H9 (cell line): ENCODE measurements around the gene CACNA2D3. TPM values are rescaled to one million over a fixed set of nuclear protein-coding genes. Genes with fewer than 3 reads are reported as not detected.

Experiments used
- DNase-seq: peaks from one replicate; pipeline ENCODE4 v3.0.0-alpha.2; 2017
- H2AFZ ChIP-seq: one replicate; pipeline ENCODE4 v1.6.1; 2013; ENCODE audit warnings: mild to moderate bottlenecking, low read length, control low read depth, moderate library complexity
- H2AK5ac ChIP-seq: 2 replicates; pipeline ENCODE4 v1.6.1; 2013; ENCODE audit warnings: low read length, control low read depth, mixed read lengths; ENCODE audit not compliant: insufficient read length
- H2BK120ac ChIP-seq: one replicate; pipeline ENCODE4 v1.6.1; 2013; ENCODE audit warnings: low read depth, mild to moderate bottlenecking, low read length, control low read depth, inconsistent platforms; ENCODE audit not compliant: poor library complexity, severe bottlenecking
- H2BK12ac ChIP-seq: 2 replicates; pipeline ENCODE4 v1.6.1; 2013; ENCODE audit warnings: low read length, control low read depth, mixed read lengths, low read depth; ENCODE audit not compliant: insufficient read length
- H2BK15ac ChIP-seq: 2 replicates; pipeline ENCODE4 v1.6.1; 2013; ENCODE audit warnings: low read depth, low read length, control low read depth
- H2BK20ac ChIP-seq: one replicate; pipeline ENCODE4 v1.6.1; 2013; ENCODE audit warnings: low read depth, mild to moderate bottlenecking, low read length, control low read depth, inconsistent platforms; ENCODE audit not compliant: poor library complexity, severe bottlenecking
- H2BK5ac ChIP-seq: 2 replicates; pipeline ENCODE4 v1.6.1; 2013; ENCODE audit warnings: low read length, control low read depth, mixed read lengths; ENCODE audit not compliant: insufficient read length
- H3K14ac ChIP-seq: 2 replicates; pipeline ENCODE4 v1.6.1; 2013; ENCODE audit warnings: low read length, control low read depth; ENCODE audit not compliant: insufficient read depth
- H3K18ac ChIP-seq: 2 replicates; pipeline ENCODE4 v1.6.1; 2013; ENCODE audit warnings: low read depth, mild to moderate bottlenecking, mixed read lengths, low read length, control low read depth; ENCODE audit not compliant: insufficient read length
- H3K23ac ChIP-seq: 2 replicates; pipeline ENCODE4 v1.6.1; 2013; ENCODE audit warnings: low read length, control low read depth, mixed read lengths, low read depth; ENCODE audit not compliant: insufficient read length
- H3K23me2 ChIP-seq: 2 replicates; pipeline ENCODE4 v1.6.1; 2013; ENCODE audit warnings: low read depth, mild to moderate bottlenecking, mixed read lengths, low read length, control low read depth; ENCODE audit not compliant: insufficient read length, poor library complexity, severe bottlenecking
- H3K27ac ChIP-seq: 2 replicates; pipeline ENCODE4 v1.5.1; 2013; ENCODE audit warnings: low read length, control low read depth, mixed read lengths, low read depth; ENCODE audit not compliant: insufficient read length
- H3K27me3 ChIP-seq: 2 replicates; pipeline ENCODE4 v1.6.1; 2013; ENCODE audit warnings: low read length, control low read depth, inconsistent platforms; ENCODE audit not compliant: insufficient read depth
- H3K4ac ChIP-seq: 2 replicates; pipeline ENCODE4 v1.6.1; 2013; ENCODE audit warnings: low read depth, mild to moderate bottlenecking, control low read depth, inconsistent platforms, low read length, moderate library complexity
- H3K4me1 ChIP-seq: 2 replicates; pipeline ENCODE4 v1.6.1; 2013; ENCODE audit warnings: low read length, control low read depth, inconsistent platforms; ENCODE audit not compliant: insufficient read depth
- H3K4me2 ChIP-seq: 2 replicates; pipeline ENCODE4 v1.6.1; 2013; ENCODE audit warnings: low read length, control low read depth, mixed read lengths; ENCODE audit not compliant: insufficient read length, insufficient read depth
- H3K56ac ChIP-seq: 2 replicates; pipeline ENCODE4 v1.6.1; 2013; ENCODE audit warnings: low read depth, mild to moderate bottlenecking, mixed read lengths, low read length, control low read depth; ENCODE audit not compliant: insufficient read length
- H3K79me1 ChIP-seq: 2 replicates; pipeline ENCODE4 v1.6.1; 2013; ENCODE audit warnings: low read depth, mild to moderate bottlenecking, moderate library complexity, low read length, control low read depth, inconsistent platforms; ENCODE audit not compliant: insufficient read depth, poor library complexity, severe bottlenecking
- H3K79me2 ChIP-seq: 2 replicates; pipeline ENCODE4 v1.6.1; 2013; ENCODE audit warnings: low read length, control low read depth, inconsistent platforms; ENCODE audit not compliant: insufficient read depth
- H3K9ac ChIP-seq: 2 replicates; pipeline ENCODE4 v1.6.1; 2013; ENCODE audit warnings: low read length, control low read depth, mixed read lengths; ENCODE audit not compliant: insufficient read length; ENCODE audit errors: extremely low read depth
- H3K9me3 ChIP-seq: one replicate; pipeline ENCODE4 v1.6.1; 2013; ENCODE audit warnings: low read depth, low read length, inconsistent platforms; ENCODE audit not compliant: control insufficient read depth
- H3T11ph ChIP-seq: one replicate; pipeline ENCODE4 v1.6.1; 2013; ENCODE audit warnings: mild to moderate bottlenecking, low read length, control low read depth, inconsistent platforms
- H4K20me1 ChIP-seq: one replicate; pipeline ENCODE4 v1.6.1; 2013; ENCODE audit not compliant: control insufficient read depth, insufficient read length, insufficient read depth
- H4K5ac ChIP-seq: 2 replicates; pipeline ENCODE4 v1.6.1; 2013; ENCODE audit warnings: low read depth, mild to moderate bottlenecking, mixed read lengths, low read length, control low read depth; ENCODE audit not compliant: insufficient read length
- H4K8ac ChIP-seq: replicated peaks from 2 replicates; pipeline ENCODE4 v1.6.1; 2013; ENCODE audit warnings: low read length, control low read depth, mixed read lengths, low read depth; ENCODE audit not compliant: insufficient read length
- H4K91ac ChIP-seq: 2 replicates; pipeline ENCODE4 v1.6.1; 2013; ENCODE audit warnings: low read depth, mild to moderate bottlenecking, moderate library complexity, mixed read lengths, low read length, control low read depth; ENCODE audit not compliant: insufficient read length
- H3K27ac Mint-ChIP-seq, 3 experiments: 2 replicates in 2 of 3; 3 replicates in 1 of 3; pipeline ENCODE4 v1.8.0; 2020 to 2021; ENCODE audit warnings: mixed read lengths in 3 of 3, mild to moderate bottlenecking in 1 of 3, moderate library complexity in 1 of 3
- H3K27me3 Mint-ChIP-seq: 2 replicates; pipeline ENCODE4 v1.8.0; 2021; ENCODE audit warnings: low read depth, mild to moderate bottlenecking, moderate library complexity, mixed read lengths
- H3K36me3 Mint-ChIP-seq, 3 experiments: 2 replicates in 2 of 3; 3 replicates in 1 of 3; pipeline ENCODE4 v1.8.0; 2020 to 2021; ENCODE audit warnings: low read depth in 3 of 3, mixed read lengths in 3 of 3; ENCODE audit not compliant: insufficient read depth in 1 of 3
- H3K4me1 Mint-ChIP-seq, 2 experiments: 2 replicates each; pipeline ENCODE4 v1.8.0; 2020; ENCODE audit warnings: mixed read lengths in 2 of 2
- H3K4me3 Mint-ChIP-seq, 2 experiments: 2 replicates in 1 of 2; 3 replicates in 1 of 2; pipeline ENCODE4 v1.8.0; 2020 to 2021; ENCODE audit warnings: mild to moderate bottlenecking in 2 of 2, mixed read lengths in 2 of 2, moderate library complexity in 1 of 2
- H3K9me3 Mint-ChIP-seq, 2 experiments: 2 replicates in 1 of 2; 3 replicates in 1 of 2; pipeline ENCODE4 v1.8.0; 2020; ENCODE audit warnings: mild to moderate bottlenecking in 2 of 2, mixed read lengths in 2 of 2, moderate library complexity in 1 of 2
- WGBS: extraction: QIAGEN DNeasy Blood & Tissue Kit; methylation state at CpG from one replicate; pipeline ENCODE4 v1.1.7; 2013; ENCODE audit warnings: missing lambda C conversion rate, low lambda C conversion rate, mixed read lengths; ENCODE audit not compliant: insufficient read length; ENCODE audit errors: extremely low coverage; 5-methylcytosine and 5-hydroxymethylcytosine counted together
- total RNA-seq: library from RNA; stranded (reverse); gene quantifications from 2 replicates; pipeline ENCODE4 v1.2.1, GENCODE V29; 2021
- TF ChIP-seq, protein P1 (sequence below): fragments of 200-600 bp; sonication (generic); conservative IDR thresholded peaks from 3 replicates; pipeline ENCODE4 v1.8.0; 2021; ENCODE audit warnings: antibody characterized with exemption, mild to moderate bottlenecking

CACNA2D3 gene
- total RNA-seq, 1 experiment from 2014 or later, result 3.2 TPM

GRCh38 chr3:54850484-54851018 lies 728.2 kb downstream of the CACNA2D3 start:
- Mint-ChIP-seq H3K27me3 (peaks cover 1% of the 10 kb centered on the region; the same call in 1 of the 2 replicates), H3K4me1 (peaks cover 12 to 14% of the 10 kb centered on the region in 2 experiments), H3K4me3 (no peak overlapping the region), H3K36me3 (no peaks in the 10 kb centered on the region), H3K9me3 (no peaks in the 10 kb centered on the region), H3K27ac (no peak overlapping the region)
- no peak overlapping the region for H2BK120ac ChIP-seq
- no peak overlapping the region for H2BK12ac ChIP-seq
- H4K91ac ChIP-seq, result no peak overlapping the region
- H3T11ph ChIP-seq, result no peak overlapping the region
- no peak overlapping the region for H2BK15ac ChIP-seq
- no peak overlapping the region for H2AK5ac ChIP-seq
- no peaks in the 10 kb centered on the region for H3K79me2 ChIP-seq
- no peak overlapping the region for H3K14ac ChIP-seq
- H3K56ac ChIP-seq, result no peak overlapping the region
- no peaks in the 10 kb centered on the region for H3K27me3 ChIP-seq
- H3K23ac ChIP-seq, result no peak overlapping the region
- H4K5ac ChIP-seq, result no peak overlapping the region
- H2AFZ ChIP-seq, result no peak overlapping the region
- H3K18ac ChIP-seq, result no peak overlapping the region
- no peak overlapping the region for H4K8ac ChIP-seq
- no peak for DNase-seq
- H4K20me1 ChIP-seq, result no peaks in the 10 kb centered on the region
- no peaks in the 10 kb centered on the region for H3K23me2 ChIP-seq
- H3K4me1 ChIP-seq, result no peaks in the 10 kb centered on the region
- TF ChIP-seq, protein P1, sequence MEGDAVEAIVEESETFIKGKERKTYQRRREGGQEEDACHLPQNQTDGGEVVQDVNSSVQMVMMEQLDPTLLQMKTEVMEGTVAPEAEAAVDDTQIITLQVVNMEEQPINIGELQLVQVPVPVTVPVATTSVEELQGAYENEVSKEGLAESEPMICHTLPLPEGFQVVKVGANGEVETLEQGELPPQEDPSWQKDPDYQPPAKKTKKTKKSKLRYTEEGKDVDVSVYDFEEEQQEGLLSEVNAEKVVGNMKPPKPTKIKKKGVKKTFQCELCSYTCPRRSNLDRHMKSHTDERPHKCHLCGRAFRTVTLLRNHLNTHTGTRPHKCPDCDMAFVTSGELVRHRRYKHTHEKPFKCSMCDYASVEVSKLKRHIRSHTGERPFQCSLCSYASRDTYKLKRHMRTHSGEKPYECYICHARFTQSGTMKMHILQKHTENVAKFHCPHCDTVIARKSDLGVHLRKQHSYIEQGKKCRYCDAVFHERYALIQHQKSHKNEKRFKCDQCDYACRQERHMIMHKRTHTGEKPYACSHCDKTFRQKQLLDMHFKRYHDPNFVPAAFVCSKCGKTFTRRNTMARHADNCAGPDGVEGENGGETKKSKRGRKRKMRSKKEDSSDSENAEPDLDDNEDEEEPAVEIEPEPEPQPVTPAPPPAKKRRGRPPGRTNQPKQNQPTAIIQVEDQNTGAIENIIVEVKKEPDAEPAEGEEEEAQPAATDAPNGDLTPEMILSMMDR, result no peak
- H3K9ac ChIP-seq, result no peak overlapping the region
- WGBS, result no CpG with 5 or more reads among the region's 2 CpGs
- no peak overlapping the region for H3K4ac ChIP-seq
- no peak overlapping the region for H3K4me2 ChIP-seq
- H2BK5ac ChIP-seq, result no peak overlapping the region
- no peaks in the 10 kb centered on the region for H3K79me1 ChIP-seq
- H2BK20ac ChIP-seq, result no peak overlapping the region
- H3K9me3 ChIP-seq, result no peaks in the 10 kb centered on the region
- H3K27ac ChIP-seq, result no peak overlapping the region
